Superior temporal gyrus (tissue), 1 donor: ENCODE data around the gene PPM1H.
"Not testable (repeated sequence)": the region's sequence is repeated elsewhere in the genome, so short reads cannot be mapped to it uniquely, and the experiment has no call there.

Experiments used
- DNase-seq: peaks from one replicate; pipeline ENCODE4 v3.0.0-alpha.2; 2016; ENCODE audit errors: extremely low spot score

Gene PPM1H, protein sequence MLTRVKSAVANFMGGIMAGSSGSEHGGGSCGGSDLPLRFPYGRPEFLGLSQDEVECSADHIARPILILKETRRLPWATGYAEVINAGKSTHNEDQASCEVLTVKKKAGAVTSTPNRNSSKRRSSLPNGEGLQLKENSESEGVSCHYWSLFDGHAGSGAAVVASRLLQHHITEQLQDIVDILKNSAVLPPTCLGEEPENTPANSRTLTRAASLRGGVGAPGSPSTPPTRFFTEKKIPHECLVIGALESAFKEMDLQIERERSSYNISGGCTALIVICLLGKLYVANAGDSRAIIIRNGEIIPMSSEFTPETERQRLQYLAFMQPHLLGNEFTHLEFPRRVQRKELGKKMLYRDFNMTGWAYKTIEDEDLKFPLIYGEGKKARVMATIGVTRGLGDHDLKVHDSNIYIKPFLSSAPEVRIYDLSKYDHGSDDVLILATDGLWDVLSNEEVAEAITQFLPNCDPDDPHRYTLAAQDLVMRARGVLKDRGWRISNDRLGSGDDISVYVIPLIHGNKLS

GRCh38 chr12:62934799-62935674 is at the start of gene PPM1H:
TSS of gene PPM1H (minus strand) at chr12:62935150. CDS start at chr12:62934736, 414 bp downstream.
- DNase-seq, result peak; percentile 78

GRCh38 chr12:62983594-62983993 is 48.6 kb upstream of the PPM1H start:
- DNase-seq, result peak; percentile 54

- no peak for DNase-seq
Measured at GRCh38 chr12:62978768-62979167, 43.8 kb upstream of the PPM1H start.

DNA sequence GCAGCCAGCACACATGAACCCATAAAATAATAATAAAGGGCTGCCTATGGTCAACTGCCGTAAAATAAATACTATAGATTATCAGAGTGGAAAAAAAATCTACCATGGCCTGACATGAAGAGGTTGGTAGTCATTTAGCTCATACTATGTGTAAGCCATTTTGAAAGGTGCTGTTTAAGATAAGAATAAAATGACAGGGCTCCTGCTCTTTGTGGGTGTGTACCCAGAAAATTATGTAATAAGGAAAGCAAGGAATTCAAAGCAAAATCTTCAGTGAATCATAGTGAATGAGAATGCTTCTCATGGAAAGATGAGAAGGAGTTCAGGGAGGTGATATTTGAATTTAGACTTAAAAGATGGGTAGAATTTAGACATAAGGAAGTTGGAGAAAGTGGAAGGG is 42.9 kb upstream of the PPM1H start:
- DNase-seq, result no peak

- DNase-seq, result no peak
Measured at GRCh38 chr12:62977418-62977817, 42.5 kb upstream of the PPM1H start.

GRCh38 chr12:62976110-62976662 is 41.2 kb upstream of the PPM1H start:
- no peak for DNase-seq

DNA sequence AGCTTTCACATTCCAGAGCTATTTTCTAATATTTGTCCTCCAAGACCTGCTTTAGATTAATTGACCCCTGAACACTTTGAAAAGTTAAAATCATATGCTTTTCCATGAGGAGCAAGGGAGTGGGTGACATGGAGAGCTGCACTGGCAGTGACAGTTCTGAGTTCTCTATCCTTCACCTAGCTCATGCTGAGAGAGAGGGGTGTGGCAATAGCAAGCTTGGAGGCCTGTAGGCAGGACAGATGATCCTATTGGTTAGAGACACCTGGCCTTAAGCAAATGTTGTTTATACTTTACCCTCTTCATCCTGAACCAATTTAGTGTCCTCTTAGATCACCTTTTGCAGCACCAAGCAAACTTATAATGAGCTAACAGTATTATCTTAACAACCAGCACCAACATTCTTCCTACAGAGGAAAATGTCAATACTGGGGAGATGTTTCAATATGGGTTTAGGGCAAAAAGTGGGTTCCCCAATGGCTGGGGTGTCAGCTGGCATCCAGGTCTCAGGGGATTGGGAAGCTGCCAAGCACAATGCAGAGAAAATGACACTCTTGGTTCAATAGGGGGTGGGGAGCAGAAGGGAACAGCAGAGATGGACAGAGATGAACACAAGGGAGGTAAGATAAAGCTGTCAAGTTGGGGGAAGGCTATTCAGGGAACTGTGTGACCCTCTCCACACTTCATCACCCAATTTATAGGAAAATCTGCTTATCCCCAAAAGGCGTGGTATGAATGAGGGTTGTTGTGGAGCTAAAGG is 37.0 kb upstream of the PPM1H start:
- DNase-seq, result no peak

- DNase-seq, result no peak
Measured at GRCh38 chr12:62969695-62970094, 34.7 kb upstream of the PPM1H start.

GRCh38 chr12:62967701-62968100 is 32.8 kb upstream of the PPM1H start:
- no peak for DNase-seq

DNA sequence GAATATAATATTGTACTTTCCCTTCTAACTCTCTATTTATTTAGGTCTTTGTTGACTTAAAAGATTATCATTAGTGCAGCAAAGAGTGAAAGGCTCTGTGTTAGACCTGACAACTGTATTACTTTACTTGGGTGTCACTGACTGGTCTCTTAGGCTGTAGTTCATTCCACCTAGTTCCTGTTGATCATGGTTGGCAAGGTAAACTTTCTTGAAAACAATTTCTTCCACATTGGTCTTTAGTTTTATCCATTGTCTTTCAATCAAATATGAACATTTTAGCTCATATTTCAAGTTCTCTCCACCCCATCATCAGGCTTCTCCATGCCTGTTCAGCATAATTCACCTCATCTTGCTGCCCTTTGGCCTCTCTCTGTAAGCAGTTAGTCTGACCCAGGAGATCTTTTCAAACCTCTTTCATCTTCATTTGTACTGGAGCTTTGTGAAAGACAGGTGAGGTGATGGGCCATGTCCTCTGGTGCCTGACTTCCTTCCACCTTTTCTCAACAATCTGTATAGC is 32.1 kb upstream of the PPM1H start:
- DNase-seq, result no peak

DNA sequence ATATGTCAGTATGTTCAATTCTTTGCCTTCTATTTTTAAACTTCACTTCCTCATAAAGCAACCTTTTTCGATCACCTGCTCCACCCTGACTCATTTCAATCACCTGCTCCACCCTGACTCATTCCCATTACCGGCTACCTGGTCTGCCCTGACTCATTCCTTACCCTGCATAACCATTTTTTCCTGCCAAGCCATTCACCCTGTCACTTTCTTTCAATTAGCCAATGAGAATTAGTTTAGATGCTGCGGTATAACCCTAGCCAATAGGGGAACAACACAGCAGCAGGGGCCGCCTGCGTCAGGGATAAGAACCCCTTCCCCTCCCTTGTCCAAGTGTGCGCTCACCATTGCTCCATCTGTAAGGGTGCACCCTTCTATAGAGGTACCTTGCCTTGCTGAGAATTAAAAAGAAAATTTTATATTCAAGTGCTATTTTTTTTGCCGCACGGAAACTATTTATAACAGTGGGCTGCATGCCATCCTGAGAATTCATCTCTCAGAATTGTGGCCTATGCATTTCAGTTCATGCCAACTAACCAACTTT is 31.6 kb upstream of the PPM1H start:
- not testable (repeated sequence) for DNase-seq

- not testable (repeated sequence) for DNase-seq
Measured at GRCh38 chr12:62965700-62966099, 30.8 kb upstream of the PPM1H start.

DNA sequence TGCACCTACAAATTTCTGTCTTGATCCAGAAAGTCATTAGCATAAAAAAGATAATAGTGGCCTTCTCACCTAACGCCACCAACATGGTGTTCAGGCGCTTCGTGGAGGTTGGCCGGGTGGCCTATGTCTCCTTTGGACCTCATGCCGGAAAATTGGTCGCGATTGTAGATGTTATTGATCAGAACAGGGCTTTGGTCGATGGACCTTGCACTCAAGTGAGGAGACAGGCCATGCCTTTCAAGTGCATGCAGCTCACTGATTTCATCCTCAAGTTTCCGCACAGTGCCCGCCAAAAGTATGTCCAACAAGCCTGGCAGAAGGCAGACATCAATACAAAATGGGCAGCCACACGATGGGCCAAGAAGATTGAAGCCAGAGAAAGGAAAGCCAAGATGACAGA is 30.3 kb upstream of the PPM1H start:
- DNase-seq, result not testable (repeated sequence)

DNA sequence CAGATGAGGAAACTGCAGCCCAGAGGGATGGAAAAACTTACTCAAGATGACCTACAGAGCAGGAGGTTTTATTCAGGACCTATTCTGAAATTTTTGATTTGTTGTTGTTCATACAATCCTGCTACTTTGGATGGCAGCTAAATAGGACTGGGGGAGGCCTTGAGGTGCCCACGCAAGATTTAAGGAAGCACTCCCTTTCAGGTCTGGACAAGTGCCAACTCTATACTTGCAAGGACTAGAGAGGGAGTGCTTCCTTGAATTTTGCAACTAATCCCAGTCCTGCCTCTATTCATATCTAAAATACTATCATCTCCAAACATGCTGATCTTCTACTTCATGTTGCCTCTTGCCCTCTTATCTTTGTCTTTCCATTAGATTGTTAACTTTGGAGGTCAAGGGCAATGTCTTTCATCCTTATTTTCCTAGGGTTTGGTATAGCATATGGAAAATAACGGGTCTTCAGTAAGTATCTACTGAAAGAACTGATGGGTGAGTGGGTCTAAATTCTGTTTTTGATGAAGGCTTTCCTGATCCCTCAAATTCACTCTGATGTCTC is 28.6 kb upstream of the PPM1H start:
- DNase-seq, result no peak

DNA sequence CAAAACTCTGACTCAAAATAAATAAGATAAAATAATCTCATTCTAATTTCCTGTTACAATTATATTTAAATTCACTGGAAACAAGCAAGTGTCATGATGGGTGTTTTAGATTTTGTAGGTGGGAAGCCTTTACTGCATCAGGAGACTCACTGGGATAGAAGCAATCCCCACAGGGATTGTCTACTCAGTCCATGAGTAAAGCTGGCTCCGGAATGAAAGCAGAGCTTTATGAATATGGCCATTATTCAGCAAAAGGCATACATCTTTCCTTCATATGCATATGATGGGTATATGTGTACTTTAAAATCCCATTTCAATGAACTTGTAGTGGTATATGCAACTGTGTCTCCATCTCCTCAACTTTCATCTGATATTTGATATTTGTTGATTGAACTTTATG is 25.4 kb upstream of the PPM1H start:
- DNase-seq, result no peak

DNA sequence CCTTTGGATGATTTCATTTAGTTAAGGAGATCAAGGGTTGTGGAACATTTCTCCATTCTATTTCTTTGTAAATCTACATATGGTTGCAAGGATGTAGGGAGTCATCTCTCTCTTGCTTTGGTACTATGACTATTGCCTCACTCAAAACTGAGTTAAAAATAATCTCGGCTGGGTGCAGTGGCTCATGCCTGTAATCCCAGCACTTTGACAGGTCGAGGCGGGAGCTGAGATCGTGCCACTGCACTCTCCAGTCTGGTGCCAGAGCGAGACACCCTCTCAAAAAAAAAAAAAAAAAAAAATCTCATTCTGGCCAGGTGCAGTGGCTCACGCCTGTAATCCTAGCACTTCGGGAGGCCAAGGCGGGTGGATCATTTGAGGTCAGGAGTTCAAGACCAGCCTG is 24.8 kb upstream of the PPM1H start:
- DNase-seq, result no peak

DNA sequence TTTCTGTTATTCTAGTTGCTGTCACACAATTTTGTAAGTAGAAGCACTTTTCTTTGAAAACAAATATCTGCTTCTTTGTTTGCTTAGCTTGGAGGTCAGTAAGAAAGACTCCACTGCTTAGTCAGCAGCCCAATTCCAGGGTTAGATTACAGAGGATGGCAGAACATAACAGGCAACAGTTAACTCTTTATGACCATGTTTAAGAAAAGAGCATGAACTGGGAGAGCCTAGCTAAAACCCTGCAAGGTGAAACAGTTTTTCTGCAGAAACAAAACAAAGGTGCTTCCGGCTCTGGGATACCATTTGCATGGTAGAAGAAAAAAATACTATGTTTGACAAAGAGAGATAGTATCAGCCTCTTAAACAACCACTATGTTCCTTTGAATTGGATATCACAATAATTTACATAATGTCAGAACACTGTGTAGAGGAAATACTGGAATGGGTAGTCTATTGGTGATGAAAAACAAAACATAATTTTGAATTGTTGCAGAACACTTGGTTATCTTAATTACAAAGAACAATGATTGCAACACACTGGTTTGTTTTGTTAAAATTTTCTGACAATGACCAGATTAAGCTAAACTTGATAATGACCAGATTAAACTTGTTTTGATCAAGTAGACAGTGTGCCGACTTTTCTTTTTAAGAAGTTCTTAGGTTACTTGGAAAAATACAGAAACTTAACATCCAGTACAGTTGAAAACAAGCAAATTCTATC is 22.4 kb upstream of the PPM1H start:
- no peak for DNase-seq

- no peak for DNase-seq
Measured at GRCh38 chr12:62955678-62956077, 20.7 kb upstream of the PPM1H start.

GRCh38 chr12:62950317-62950716 is 15.4 kb upstream of the PPM1H start:
- no peak for DNase-seq

GRCh38 chr12:62948123-62948522 is 13.2 kb upstream of the PPM1H start:
- DNase-seq, result no peak
